ENCODE results near the gene PPP4R2. TPM values are rescaled to one million over a fixed set of nuclear protein-coding genes. Genes with fewer than 3 reads are reported as not detected.

The PPP4R2 gene
- total RNA-seq, 1 donor from 2014 or later: 24.3 TPM

GRCh38 chr3:73052857-73053256 lies 56.2 kb downstream of the PPP4R2 start:
- TF ChIP-seq POLR2AphosphoS5 (IDR thresholded peaks at IDR 0.05; ENCODE audit: insufficient read depth in 1 of 2, low read depth in 1 of 2): no peak
- no peak for TF ChIP-seq POLR2A (IDR thresholded peaks at IDR 0.05)
- Histone ChIP-seq H3K27me3 (no peaks in the 10 kb centered on the region), H3K4me3 (no peak overlapping the region), H3K4me1 (peaks cover 23% of the 10 kb centered on the region), H3K27ac (no peak overlapping the region), H3K36me3 (peaks cover 0 to 5% of the 10 kb centered on the region in 2 donors), H3K9me3 (no peaks in the 10 kb centered on the region)
- intact Hi-C loops (cut with DNase I): loop anchor here (10.0 kb wide), 1 partner anchor 208 kb away; the partner anchor contains the start of gene SHQ1
- no peak for DNase-seq (ENCODE audit: extremely low spot score in 2 of 2)

- peaks cover 23% of the 10 kb centered on the region for H3K4me1 ChIP-seq
- no peak overlapping the region for H3K27ac ChIP-seq
- DNase-seq (ENCODE audit: extremely low spot score in 2 of 2): no peak
- no peaks in the 10 kb centered on the region for H3K27me3 ChIP-seq
- intact Hi-C loops (cut with DNase I): loop anchor here (10.0 kb wide), 1 partner anchor 211 kb away; the partner anchor contains the start of gene SHQ1
- no peak overlapping the region for H3K4me3 ChIP-seq
- no peaks in the 10 kb centered on the region for H3K9me3 ChIP-seq
- no peaks in the 10 kb centered on the region for H3K36me3 ChIP-seq
- TF ChIP-seq CTCF (IDR thresholded peaks at IDR 0.05) (no peak), POLR2AphosphoS5 (IDR thresholded peaks at IDR 0.05; ENCODE audit: insufficient read depth in 1 of 2, low read depth in 1 of 2) (no peak), POLR2A (IDR thresholded peaks at IDR 0.05) (no peak)
Observed at GRCh38 chr3:73055583-73055982, 59.0 kb downstream of the PPP4R2 start.

DNA sequence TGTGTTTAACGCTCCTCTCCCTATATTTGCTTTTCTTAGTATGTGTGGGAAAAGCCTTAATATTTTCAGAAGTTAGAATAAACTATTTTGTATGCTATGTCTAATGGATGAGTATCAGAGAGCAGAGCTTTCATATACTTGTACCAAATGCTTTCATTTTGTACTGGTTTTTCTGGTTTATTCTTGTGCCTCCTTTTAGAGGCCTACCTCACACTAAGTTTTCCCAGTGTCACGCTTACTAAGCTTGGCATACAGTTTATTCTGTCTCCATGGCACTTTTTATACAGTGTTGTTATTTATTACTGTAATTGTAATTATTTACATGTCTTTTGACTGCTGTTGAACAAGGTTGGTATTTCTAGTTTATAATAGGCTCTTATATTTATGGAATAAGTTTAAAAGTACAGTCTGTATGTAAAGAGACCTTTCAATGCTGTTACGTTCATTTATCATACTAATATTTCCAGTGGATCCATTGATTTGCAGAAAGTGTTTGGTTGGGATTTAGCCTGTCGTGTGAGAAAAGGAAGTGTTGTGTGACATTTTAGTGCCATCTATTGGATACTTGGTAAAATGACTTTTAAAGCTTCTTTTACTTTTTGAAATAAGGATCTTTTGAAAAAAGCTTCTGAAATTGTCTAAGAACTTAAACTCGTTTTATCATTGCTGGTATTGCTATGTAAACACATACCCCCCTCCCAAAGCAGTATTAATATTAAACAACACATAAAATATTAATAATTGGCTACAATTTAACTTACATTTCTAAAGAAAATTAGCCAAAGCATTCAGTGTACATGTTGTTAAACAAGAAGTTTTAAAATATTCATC lies 59.6 kb downstream of the PPP4R2 start:
- Histone ChIP-seq H3K27me3 (no peaks in the 10 kb centered on the region), H3K36me3 (no peaks in the 10 kb centered on the region), H3K4me3 (no peak overlapping the region), H3K9me3 (no peaks in the 10 kb centered on the region), H3K27ac (no peak overlapping the region), H3K4me1 (peaks cover 23% of the 10 kb centered on the region)
- TF ChIP-seq POLR2AphosphoS5 (IDR thresholded peaks at IDR 0.05; ENCODE audit: insufficient read depth in 1 of 2, low read depth in 1 of 2): no peak
- TF ChIP-seq POLR2A (IDR thresholded peaks at IDR 0.05): no peak
- peak in 2 of 3 experiments; percentile 37 to 41 for TF ChIP-seq CTCF (IDR thresholded peaks at IDR 0.05)
- DNase-seq (ENCODE audit: extremely low spot score in 2 of 2): no peak
- intact Hi-C loops (cut with DNase I): loop anchor here (10.0 kb wide), 1 partner anchor 211 kb away; the partner anchor contains the start of gene SHQ1

GRCh38 chr3:73056845-73057150 lies 60.2 kb downstream of the PPP4R2 start:
- Histone ChIP-seq H3K4me1 (peaks cover 20% of the 10 kb centered on the region), H3K27me3 (no peaks in the 10 kb centered on the region), H3K4me3 (no peak overlapping the region), H3K36me3 (peaks cover 0 to under 1% of the 10 kb centered on the region in 2 donors), H3K27ac (no peak overlapping the region), H3K9me3 (no peaks in the 10 kb centered on the region)
- TF ChIP-seq CTCF (IDR thresholded peaks at IDR 0.05): no peak
- TF ChIP-seq POLR2A (IDR thresholded peaks at IDR 0.05): no peak
- TF ChIP-seq POLR2AphosphoS5 (IDR thresholded peaks at IDR 0.05; ENCODE audit: insufficient read depth in 1 of 2, low read depth in 1 of 2): no peak
- DNase-seq (ENCODE audit: extremely low spot score in 2 of 2): no peak
- intact Hi-C loops (cut with DNase I): loop anchor here (10.0 kb wide), 1 partner anchor 212 kb away; the partner anchor contains the start of gene SHQ1

- peaks cover 0 to 23% of the 10 kb centered on the region in 2 donors for H3K36me3 ChIP-seq
- no peaks in the 10 kb centered on the region for H3K9me3 ChIP-seq
- peaks cover 11% of the 10 kb centered on the region for H3K4me1 ChIP-seq
- no peak overlapping the region for H3K27ac ChIP-seq
- H3K4me3 ChIP-seq: no peak overlapping the region
- TF ChIP-seq POLR2AphosphoS5 (IDR thresholded peaks at IDR 0.05; ENCODE audit: insufficient read depth in 1 of 2, low read depth in 1 of 2) (no peak), CTCF (IDR thresholded peaks at IDR 0.05) (no peak), POLR2A (IDR thresholded peaks at IDR 0.05) (no peak)
- intact Hi-C loops (cut with DNase I): loop anchor here (10.0 kb wide), 1 partner anchor 106 kb away; no protein-coding TSS in a partner anchor
- DNase-seq (ENCODE audit: extremely low spot score in 2 of 2): no peak
- no peaks in the 10 kb centered on the region for H3K27me3 ChIP-seq
Observed at GRCh38 chr3:73060302-73060723, 63.7 kb downstream of the PPP4R2 start.
